HG02678 (cell line): Measurements from ENCODE around the gene ELMO1.

Source experiments
- ATAC-seq: cut with Tn5 transposase; IDR thresholded peaks from one replicate; pipeline ENCODE4 v1.9.1; 2021; ENCODE audit warnings: mild to moderate bottlenecking, moderate library complexity; ENCODE audit not compliant: unreplicated experiment

ELMO1 gene

DNA sequence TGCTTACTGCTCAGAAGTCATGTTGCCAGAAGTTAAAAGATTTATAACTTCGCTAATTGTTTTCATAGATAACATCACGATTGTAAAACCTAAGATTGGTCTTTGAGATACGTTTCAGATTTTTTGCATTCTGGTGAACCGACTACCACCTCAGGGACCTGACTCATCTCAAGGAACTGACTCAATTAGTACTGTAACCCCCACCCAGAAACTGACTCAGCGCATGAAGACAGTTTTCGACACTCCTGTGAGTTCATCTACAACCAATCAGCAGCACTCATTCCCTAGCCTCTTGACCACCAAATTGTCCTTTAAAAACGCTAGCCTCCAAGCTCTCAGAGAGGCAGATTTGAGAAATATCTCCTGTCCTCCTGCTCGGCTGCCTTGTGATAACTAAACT lies 72.3 kb downstream of the ELMO1 start:
- ATAC-seq = no peak

DNA sequence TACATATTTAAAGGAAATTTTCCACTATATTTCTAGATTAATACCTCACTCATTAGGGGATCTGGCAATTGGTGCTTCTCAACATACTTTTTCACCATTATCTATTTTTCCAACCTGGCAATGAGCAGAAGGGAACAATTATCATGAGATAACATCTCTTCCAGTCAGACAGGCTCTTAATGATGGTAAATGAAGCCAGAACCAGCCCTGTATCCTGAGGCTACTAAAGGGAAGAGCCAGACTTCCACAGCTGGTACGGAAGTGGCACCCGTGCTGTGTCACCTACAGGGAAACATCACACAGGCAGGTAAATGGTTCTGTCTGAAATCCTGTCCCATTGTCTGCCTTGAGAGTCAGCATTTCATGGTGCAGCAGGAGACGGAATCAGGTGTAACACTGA lies 75.9 kb downstream of the ELMO1 start:
- ATAC-seq = no peak

DNA sequence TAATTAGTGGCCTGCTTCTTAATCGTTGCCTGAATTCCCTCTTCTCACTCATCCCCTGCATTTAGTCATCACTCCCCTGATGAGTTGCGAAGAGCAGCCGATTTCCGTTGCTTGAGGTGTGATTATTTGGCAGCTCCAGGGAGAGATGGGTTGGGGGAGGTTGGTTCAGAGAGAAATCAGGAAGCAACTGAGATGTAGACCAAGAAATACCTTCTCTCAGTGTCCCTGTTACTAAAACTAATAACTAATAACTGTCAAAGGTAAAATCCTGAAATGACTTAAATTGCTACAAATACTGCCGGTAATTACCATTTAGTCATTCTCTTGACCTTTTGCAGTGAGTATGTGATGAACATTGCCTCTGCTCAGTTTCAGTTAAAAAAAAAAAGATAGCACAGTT lies 76.9 kb downstream of the ELMO1 start:
- no peak for ATAC-seq

DNA sequence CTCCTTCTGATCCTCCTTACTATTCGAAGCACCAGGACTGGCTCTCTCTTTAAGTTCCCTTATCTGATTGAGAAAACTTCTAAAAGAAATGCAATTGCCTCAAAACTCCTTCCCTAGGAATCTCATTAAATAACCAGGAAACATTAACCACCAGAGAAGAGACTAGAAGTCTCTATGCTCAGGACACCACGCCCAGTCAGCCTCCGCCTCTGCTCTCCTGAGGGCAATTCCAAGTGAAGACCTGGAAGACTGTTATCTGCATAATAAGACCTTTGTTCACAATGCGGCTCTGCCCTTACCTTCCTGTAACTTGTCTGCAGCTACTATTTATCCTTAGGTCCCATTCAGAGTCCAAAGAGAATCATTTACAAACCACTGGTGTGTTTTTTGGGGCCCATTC lies 78.8 kb downstream of the ELMO1 start:
- ATAC-seq = no peak

- ATAC-seq = no peak
Measured at GRCh38 chr7:37368540-37368939, 80.1 kb downstream of the ELMO1 start.

DNA sequence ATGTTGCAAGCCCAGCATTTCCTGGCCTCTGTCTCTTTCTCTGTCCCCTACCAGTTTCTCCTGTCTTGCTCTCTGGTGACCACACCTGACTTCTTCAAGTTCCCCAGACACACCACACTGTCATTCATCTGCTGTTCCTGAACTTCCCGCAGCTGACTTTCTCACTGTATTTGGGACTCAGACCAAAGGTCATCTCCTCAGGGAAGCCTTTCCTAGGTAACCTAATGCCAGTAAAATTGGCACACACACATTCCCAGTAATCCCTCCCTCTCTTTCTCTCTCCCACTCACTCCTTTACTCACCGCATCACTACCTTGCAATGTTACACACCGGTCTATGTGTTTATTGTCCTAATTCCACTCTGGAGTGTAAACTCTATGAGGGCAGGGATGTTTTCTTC lies 81.7 kb downstream of the ELMO1 start:
- ATAC-seq = no peak

DNA sequence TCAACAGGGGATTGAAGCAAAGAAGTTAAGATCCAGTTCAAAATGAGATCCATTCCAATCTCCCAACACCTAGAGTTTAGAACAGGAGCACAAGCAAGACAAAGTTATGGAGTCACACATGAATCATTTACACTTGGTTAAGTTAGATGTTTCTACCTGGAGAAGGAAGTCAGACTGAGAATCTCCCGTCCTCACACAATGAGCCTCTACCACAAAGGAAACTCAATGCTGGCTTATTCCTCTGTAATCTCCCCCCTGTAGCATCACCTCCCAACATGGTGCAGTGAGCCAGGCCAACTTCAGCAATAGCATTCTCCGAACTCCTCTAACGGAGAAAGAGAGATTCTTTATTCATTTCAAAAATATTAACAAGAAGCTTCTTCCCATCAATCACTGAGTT lies 82.2 kb downstream of the ELMO1 start:
- ATAC-seq = no peak

- no peak for ATAC-seq
Measured at GRCh38 chr7:37365405-37365804, 83.3 kb downstream of the ELMO1 start.

DNA sequence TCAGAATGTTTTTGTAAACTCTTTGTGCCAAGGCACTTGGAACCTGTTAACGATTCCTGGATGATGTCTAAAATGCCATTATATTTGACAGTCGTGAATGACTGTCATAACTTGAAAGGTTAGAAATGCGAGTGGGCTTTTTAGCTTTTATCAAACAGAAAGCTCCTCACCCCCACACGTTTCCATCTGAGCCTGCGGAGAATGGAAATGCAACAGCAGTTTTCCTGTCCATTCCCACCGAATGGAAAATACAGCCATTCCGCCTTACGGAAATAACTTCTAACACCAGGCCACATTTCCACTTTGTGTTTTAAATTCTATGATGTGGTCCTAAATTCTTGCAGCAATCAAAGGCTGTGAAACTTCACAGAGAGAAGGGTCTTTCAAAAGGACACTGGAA lies 83.8 kb downstream of the ELMO1 start:
- no peak for ATAC-seq

DNA sequence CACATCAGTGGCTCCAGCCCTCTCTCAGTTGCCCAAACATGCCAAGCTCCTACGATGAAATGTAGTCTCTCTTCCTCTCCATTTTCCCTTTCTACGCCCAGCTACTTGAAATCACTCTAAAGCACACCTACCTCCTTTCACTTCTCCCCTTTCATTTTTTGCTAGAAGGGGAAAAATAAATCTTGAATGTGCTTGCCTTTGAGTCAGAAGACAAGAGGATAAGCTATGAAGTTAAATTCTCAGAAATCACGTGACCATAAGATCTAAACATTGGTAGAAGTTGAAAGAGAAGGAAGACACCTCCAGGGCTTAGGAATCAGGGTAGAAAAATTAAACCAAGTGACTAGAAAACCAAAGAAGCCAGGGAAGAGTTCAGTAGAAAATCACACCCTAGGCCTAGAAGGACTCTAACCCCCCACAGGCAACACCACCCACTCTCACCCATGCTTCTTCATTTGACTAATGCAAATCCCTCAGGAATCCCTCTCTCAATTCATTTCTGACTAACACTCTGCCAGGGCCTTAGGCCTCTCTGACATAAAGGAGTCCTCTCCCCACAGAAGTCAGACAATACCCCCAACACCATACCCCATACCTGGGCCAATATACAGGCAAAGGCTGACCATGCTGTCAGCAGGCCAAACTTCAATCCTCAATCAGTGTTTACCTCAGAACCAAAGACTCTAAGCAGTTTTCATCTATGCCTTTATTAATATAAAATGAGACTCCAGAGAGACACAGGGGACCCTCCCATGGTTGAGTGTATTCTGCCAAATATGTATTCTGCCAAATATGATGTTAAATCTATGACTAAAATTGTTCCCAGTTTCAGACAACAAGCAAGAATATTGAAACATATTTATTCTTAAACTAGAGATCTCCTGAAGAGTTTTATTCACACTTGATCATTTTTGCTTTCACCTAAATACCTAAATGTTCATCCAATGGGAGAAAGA lies 84.8 kb downstream of the ELMO1 start:
- no peak for ATAC-seq

DNA sequence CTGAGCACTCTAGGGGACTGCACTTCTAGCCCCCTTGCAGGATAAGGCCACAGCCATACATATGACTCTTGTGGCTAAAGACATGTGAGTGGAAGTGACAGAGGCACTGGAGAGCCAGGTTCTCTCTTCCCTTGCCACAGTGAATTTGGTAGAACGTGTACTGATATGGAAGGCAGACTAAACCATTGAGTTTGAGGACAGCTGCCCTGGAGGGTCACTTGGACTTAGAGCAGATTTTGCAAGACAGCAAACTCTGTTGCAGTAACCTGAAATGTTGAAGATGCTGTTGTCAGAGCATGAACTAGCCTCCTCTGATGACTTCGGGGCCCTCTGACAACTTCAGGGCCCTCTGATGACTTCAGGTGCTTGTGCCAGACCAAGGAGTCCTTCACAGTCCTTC lies 85.9 kb downstream of the ELMO1 start:
- no peak for ATAC-seq

GRCh38 chr7:37360484-37360883 lies 88.2 kb downstream of the ELMO1 start:
- ATAC-seq = no peak

GRCh38 chr7:37359662-37360444 lies 88.8 kb downstream of the ELMO1 start:
- no peak for ATAC-seq

GRCh38 chr7:37359180-37359579 lies 89.5 kb downstream of the ELMO1 start:
- ATAC-seq = no peak

- ATAC-seq = no peak
Measured at GRCh38 chr7:37357637-37357996, 91.0 kb downstream of the ELMO1 start.

- no peak for ATAC-seq
Measured at GRCh38 chr7:37356911-37357636, 91.6 kb downstream of the ELMO1 start.

DNA sequence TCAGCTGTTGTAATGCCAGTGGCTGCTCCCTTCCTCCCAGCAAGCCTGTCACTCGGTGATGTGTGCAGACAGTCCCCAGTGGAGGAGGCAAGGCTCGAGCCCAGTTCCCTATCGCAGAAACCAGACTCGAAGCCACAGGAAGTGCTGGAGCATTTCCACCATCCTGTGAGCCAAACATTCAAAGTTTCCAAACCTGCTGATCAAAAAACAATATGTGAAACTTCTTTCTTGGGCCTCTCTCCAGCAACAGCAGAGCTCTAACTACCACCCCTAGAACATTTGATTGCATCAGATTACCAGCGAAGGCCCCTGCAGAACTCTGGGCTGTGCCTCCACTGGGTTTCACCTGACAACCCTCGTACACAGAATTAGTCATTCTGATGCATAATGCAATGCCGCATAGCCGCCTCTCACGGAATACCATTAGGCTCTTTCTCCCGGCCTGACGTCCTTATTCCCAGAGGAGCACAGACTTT lies 94.0 kb downstream of the ELMO1 start:
- no peak for ATAC-seq

GRCh38 chr7:37353949-37354655 lies 94.6 kb downstream of the ELMO1 start:
- no peak for ATAC-seq

DNA sequence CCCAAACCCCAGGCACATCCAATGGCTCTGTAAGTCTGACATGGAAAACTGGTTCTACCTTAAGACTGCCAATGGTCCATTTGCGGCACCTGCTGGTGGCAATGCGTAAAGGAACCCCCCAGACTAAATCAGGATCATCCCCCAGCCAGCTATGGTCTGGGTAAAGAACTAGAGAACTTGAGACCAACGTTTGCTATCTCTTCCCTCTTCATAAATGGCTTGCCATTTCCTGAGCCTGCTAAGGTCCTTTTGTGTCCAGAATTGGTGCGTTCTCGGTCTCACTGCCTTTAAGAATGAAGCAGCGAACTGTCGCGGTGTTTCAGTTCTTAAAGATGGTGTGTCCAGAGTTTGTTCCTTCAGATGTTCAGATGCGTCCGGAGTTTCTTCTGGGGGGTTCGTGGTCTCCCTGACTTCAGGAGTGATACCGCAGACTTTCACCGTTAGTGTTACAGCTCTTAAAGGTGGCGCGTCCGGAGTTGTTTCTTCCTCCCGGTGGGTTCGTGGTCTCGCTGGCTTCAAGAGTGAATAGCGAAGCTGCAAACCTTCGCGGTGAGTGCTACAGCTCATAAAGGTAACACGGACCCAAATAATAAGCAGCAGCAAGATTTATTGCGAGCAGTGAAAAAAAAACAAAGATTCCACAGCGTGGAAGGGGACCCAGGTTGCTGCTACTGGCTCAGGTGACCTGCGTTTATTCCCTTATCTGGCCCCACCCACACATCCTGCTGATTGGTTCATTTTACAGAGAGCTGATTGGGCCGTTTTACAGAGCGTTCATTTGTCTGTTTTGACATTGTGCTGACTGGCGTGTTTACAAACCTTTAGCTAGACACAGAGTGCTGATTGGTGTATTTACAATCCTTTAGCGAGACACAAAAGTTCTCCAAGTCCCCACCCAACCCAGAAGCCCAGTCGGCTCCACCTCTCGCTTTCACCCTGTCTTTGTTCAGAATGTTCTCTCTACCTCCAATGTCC lies 95.4 kb downstream of the ELMO1 start:
- ATAC-seq = peak; percentile 62
